ENCODE results near the gene NFATC1.

- TF ChIP-seq JUND (IDR thresholded peaks at IDR 0.05) (no peak), MAX (IDR thresholded peaks at IDR 0.05; ENCODE audit: low read depth) (no peak), USF2 (IDR thresholded peaks at IDR 0.05; ENCODE audit: borderline replicate concordance, low read depth, low read length) (no peak), CTCF (IDR thresholded peaks at IDR 0.05) (no peak), EZH2phosphoT487 (IDR thresholded peaks at IDR 0.05; ENCODE audit: borderline replicate concordance, low read depth) (no peak), NRF1 (IDR thresholded peaks at IDR 0.05; ENCODE audit: low read depth, low read length) (no peak), CHD2 (IDR thresholded peaks at IDR 0.05; ENCODE audit: low read length, partially characterized antibody) (no peak), SIN3A (IDR thresholded peaks at IDR 0.05; ENCODE audit: borderline replicate concordance, low read depth, low read length) (no peak), POLR2AphosphoS5 (IDR thresholded peaks at IDR 0.05; ENCODE audit: low read depth, low read length) (no peak)
These were observed 9.9 kb upstream of the NFATC1 start for GRCh38 chr18:79385708-79386341.
